PC-3 (cell line): ENCODE data around the gene TXNIP.

Experiments
- CTCF ChIP-seq: fragments of 300-600 bp; sonication (generic); conservative IDR thresholded peaks from 2 replicates; pipeline ENCODE4 v1.5.1; 2017; ENCODE audit warnings: antibody characterized with exemption, low read depth, mild to moderate bottlenecking, low read length
- EZH2 ChIP-seq: fragments of 300-600 bp; sonication (generic); IDR thresholded peaks from one replicate; pipeline ENCODE4 v1.6.1; 2017; ENCODE audit warnings: antibody characterized with exemption, mild to moderate bottlenecking, low read length; ENCODE audit not compliant: unreplicated experiment

- TF ChIP-seq CTCF: no peak
- TF ChIP-seq EZH2: no peak
These were observed 15.9 kb downstream of the TXNIP start for GRCh38 chr1:145980457-145980994.
